HG03457 (cell line): ENCODE results near the gene ZNF532.
A peak's percentile ranks its signal among the peaks of the same experiment; 100 is the strongest.

Source experiments
- ATAC-seq: cut with Tn5 transposase; IDR thresholded peaks from one replicate; pipeline ENCODE4 v1.9.1; 2021; ENCODE audit warnings: moderate number of reproducible peaks; ENCODE audit not compliant: unreplicated experiment

ZNF532 gene

GRCh38 chr18:58970943-58971790, 106.5 kb downstream of the ZNF532 start:
- peak; percentile 75 for ATAC-seq

GRCh38 chr18:58975296-58975695, 110.6 kb downstream of the ZNF532 start:
- ATAC-seq = no peak

GRCh38 chr18:58975781-58976180, 111.1 kb downstream of the ZNF532 start:
- no peak for ATAC-seq

- ATAC-seq = no peak
These were observed 112.5 kb downstream of the ZNF532 start for GRCh38 chr18:58977223-58977622.

GRCh38 chr18:58977801-58978200, 113.1 kb downstream of the ZNF532 start:
- ATAC-seq = no peak

- ATAC-seq = no peak
These were observed 114.2 kb downstream of the ZNF532 start for GRCh38 chr18:58978916-58979315.

- no peak for ATAC-seq
These were observed 114.9 kb downstream of the ZNF532 start for GRCh38 chr18:58979615-58980014.

- ATAC-seq = no peak
These were observed 116.3 kb downstream of the ZNF532 start for GRCh38 chr18:58980991-58981390.

GRCh38 chr18:58983260-58984155, 118.8 kb downstream of the ZNF532 start:
- ATAC-seq = no peak

GRCh38 chr18:58988600-58988999, 123.9 kb downstream of the ZNF532 start:
- no peak for ATAC-seq

GRCh38 chr18:58989184-58989759, 124.6 kb downstream of the ZNF532 start:
- no peak for ATAC-seq

- ATAC-seq = no peak
These were observed 126.0 kb downstream of the ZNF532 start for GRCh38 chr18:58990720-58991119.

GRCh38 chr18:58991167-58991798, 126.6 kb downstream of the ZNF532 start:
- peak; percentile 78 for ATAC-seq

- ATAC-seq = no peak
These were observed 127.9 kb downstream of the ZNF532 start for GRCh38 chr18:58992301-58993231.

GRCh38 chr18:58993260-58993659, 128.6 kb downstream of the ZNF532 start:
- no peak for ATAC-seq

GRCh38 chr18:58995663-58996062, 131.0 kb downstream of the ZNF532 start:
- ATAC-seq = no peak

GRCh38 chr18:58996131-58996641, 131.5 kb downstream of the ZNF532 start:
- no peak for ATAC-seq

- ATAC-seq = no peak
These were observed 132.0 kb downstream of the ZNF532 start for GRCh38 chr18:58996696-58997095.

GRCh38 chr18:58997811-58998337, 133.2 kb downstream of the ZNF532 start:
- ATAC-seq = no peak
